Lower lobe of right lung (tissue), 2 donors: ENCODE measurements around the gene CARNS1. TPM values are rescaled to one million over a fixed set of nuclear protein-coding genes. Genes with fewer than 3 reads are reported as not detected.

ENCODE experiments used
- ATAC-seq, 2 donors: fragments of 200-7000 bp; cut with Tn5 transposase; one replicate each; pipeline ENCODE4 v1.9.1; 2020 to 2022; ENCODE audit warnings: mild to moderate bottlenecking in 2 of 2, moderate library complexity in 2 of 2
- DNase-seq: peaks from one replicate; pipeline ENCODE4 v3.0.0-alpha.2; 2020
- H3K27ac ChIP-seq: fragments of 200-600 bp; one replicate; pipeline ENCODE4 v1.8.0; 2022
- H3K27me3 ChIP-seq: fragments of 200-600 bp; one replicate; pipeline ENCODE4 v1.8.0; 2022; ENCODE audit warnings: low read depth
- H3K36me3 ChIP-seq: fragments of 200-600 bp; one replicate; pipeline ENCODE4 v1.8.0; 2022; ENCODE audit warnings: mild to moderate bottlenecking
- H3K4me1 ChIP-seq: fragments of 200-600 bp; one replicate; pipeline ENCODE4 v1.8.0; 2022
- H3K4me3 ChIP-seq: fragments of 200-600 bp; one replicate; pipeline ENCODE4 v1.8.0; 2022; ENCODE audit warnings: mild to moderate bottlenecking
- H3K9me3 ChIP-seq: fragments of 200-600 bp; one replicate; pipeline ENCODE4 v1.8.0; 2022
- intact Hi-C: fragments of 100-400 bp; cut with DNase I; formaldehyde crosslinking; loops from one replicate; pipeline ENCODE4 v1.11.0; 2022
- total RNA-seq: library from RNA; stranded (reverse); fragmentation: NEBNext Ultra II Directional; extraction: Animal tissue kit (Norgen Biotek cat#: 25700); gene quantifications from one replicate; pipeline ENCODE4 v1.2.1, GENCODE V29; 2021
- TF ChIP-seq, protein P1 (sequence below): fragments of 200-600 bp; IDR thresholded peaks from one replicate; pipeline ENCODE4 v1.8.0; 2022; ENCODE audit warnings: antibody characterized with exemption, mild to moderate bottlenecking
- donor health status: DM: no; HTN: yes; CAD: no; lungs with severe emphysema.

The CARNS1 gene
- total RNA-seq, 1 donor from 2014 or later, result 0.71 TPM

DNA sequence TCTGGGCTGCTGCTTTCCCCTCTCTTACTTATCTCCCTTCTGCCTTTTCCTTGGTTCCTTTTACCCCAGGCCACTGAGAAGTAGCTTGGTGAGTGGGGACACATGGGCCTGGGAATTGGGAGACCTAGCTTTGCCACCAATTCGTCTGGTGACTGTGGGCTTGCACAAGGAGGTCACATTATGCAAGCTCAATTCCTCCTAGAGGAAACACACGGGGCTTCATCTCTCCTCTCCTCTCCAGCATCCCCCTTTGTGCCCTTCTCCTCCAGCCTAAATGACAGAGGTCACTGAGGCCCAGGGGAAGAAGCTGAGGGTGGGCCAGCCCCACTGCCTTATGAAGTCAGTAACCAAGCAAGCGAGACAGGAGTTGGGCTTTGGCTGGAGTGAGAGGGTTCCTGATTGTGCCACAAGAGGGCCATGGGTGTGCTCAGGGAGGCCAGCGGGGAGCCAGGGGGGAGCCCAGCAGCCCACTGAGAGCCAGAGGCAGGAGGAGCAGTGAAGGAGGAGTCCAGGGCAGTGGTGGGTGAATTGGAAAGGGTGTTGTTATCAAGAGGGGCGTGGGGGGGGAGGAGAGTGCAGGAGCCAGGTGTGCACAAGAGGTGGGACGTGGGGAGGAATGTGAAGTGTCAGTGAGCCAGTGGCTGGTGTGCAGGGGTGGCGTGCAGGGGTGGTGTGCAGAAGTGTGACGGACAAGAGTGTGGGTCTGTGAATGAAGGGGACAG lies 44.1 kb upstream of the CARNS1 start:
- Histone ChIP-seq H3K4me1 (peaks cover 67% of the 10 kb centered on the region), H3K9me3 (no peaks in the 10 kb centered on the region), H3K27me3 (no peaks in the 10 kb centered on the region), H3K27ac (peak overlapping the region; percentile 91), H3K36me3 (no peaks in the 10 kb centered on the region), H3K4me3 (peak overlapping the region; percentile 71)
- intact Hi-C loops, result no loop called here
- ATAC-seq, result peak; percentile 36 to 39
- TF ChIP-seq, protein P1, sequence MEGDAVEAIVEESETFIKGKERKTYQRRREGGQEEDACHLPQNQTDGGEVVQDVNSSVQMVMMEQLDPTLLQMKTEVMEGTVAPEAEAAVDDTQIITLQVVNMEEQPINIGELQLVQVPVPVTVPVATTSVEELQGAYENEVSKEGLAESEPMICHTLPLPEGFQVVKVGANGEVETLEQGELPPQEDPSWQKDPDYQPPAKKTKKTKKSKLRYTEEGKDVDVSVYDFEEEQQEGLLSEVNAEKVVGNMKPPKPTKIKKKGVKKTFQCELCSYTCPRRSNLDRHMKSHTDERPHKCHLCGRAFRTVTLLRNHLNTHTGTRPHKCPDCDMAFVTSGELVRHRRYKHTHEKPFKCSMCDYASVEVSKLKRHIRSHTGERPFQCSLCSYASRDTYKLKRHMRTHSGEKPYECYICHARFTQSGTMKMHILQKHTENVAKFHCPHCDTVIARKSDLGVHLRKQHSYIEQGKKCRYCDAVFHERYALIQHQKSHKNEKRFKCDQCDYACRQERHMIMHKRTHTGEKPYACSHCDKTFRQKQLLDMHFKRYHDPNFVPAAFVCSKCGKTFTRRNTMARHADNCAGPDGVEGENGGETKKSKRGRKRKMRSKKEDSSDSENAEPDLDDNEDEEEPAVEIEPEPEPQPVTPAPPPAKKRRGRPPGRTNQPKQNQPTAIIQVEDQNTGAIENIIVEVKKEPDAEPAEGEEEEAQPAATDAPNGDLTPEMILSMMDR, result peak; percentile 50
- DNase-seq, result peak; percentile 64

DNA sequence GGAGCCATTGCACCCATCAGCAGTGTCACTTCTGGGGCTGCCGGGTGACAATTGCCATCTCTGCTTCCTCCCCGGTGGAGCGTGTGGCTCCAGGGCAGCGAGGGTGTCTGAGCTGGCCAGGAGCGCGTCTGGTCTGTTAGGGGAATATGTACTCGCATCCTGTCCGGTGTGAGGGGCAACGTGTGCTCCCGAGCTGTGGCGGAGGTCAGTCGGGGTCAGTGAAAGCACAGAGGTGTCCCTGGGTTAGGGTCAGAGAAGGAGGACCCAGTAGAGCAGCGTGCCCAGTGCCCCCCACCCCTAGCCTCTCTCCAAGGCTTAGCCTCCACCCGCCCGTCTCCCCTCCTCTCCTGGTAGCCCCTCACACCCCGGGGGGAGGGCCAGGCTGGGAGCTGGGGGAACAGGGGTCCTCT lies 43.6 kb upstream of the CARNS1 start:
- intact Hi-C loops, result no loop called here
- no peaks in the 10 kb centered on the region for H3K9me3 ChIP-seq
- ATAC-seq (no peak), DNase-seq (no peak)
- H3K4me3 ChIP-seq, result peak overlapping the region; percentile 71
- peak overlapping the region; percentile 91 for H3K27ac ChIP-seq
- peaks cover 62% of the 10 kb centered on the region for H3K4me1 ChIP-seq
- no peaks in the 10 kb centered on the region for H3K27me3 ChIP-seq
- TF ChIP-seq, protein P1, result no peak
- no peaks in the 10 kb centered on the region for H3K36me3 ChIP-seq

DNA sequence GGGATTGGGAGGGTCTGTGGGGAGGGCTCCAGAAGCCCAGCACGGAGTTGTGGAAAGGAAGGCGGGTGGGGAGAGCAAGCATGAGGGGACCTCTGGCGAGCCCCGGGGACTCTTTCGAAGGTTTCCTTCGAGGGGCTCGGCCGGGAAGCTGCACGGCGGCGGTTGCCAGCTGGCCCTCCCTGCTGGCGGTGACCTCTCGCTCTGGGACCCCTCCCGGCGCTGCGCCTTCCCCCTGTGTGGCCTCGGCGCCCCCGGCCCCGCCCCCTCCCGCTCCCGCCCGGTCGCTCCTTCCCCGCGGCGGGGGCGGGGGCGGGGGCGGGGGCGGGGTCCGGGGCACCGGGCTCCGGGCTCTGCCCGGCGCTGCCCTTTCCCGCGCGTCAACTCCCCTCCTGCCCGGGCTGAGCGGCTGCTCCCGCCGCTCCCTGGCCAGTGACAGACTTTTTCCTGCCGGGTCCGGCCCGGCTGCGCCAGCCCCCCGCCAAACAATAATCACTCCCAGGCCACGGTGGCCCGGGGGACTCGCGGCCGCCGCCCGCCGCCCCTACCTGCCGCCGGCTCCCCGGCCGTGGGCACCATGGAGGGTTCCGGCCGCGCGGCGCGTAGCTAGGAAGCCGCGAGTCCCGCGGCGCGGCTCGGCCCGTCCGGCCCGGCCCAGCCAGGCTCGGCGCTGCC lies 43.0 kb upstream of the CARNS1 start:
- Histone ChIP-seq H3K27ac (peak overlapping the region; percentile 91), H3K36me3 (no peaks in the 10 kb centered on the region), H3K27me3 (no peaks in the 10 kb centered on the region), H3K9me3 (no peaks in the 10 kb centered on the region), H3K4me1 (peaks cover 56% of the 10 kb centered on the region), H3K4me3 (peak overlapping the region; percentile 71)
- intact Hi-C loops, result no loop called here
- TF ChIP-seq, protein P1, result no peak
- ATAC-seq (peak; percentile 2 to 15), DNase-seq (peak; percentile 67)

DNA sequence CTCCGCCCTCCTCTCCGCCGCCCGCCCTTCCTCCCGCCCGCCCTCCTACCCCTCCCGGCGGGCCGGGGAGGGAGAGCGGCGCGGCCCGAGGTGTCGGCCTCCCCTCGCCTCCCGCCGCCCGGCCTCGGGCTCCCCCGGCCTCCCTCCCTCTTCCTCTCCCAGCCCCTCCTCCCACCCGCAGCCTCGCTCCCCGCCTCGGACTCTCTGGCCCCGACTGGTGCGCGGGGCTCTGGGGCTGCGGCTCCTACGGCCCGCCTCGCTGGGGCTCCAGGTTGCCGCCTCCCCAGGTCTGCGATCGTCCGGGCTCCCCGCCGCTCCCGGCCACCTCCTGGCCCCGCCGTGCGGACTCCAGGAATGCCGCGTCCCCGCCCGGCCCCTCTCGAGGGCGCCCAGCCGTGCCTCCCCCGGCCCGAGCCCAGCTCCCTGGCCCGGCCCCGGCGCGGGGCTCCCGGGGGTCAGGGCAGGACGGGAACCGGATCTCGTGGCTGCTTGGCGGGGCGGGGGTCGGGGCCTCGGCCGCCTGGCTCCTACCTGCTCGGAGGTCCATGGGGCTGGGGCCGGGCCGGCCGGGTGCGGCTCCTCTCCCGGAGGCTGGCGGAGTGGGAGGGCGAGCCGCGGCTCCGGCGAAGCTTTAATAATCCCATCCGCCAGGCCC lies 42.4 kb upstream of the CARNS1 start, which contains the start of gene CLCF1:
CLCF1 (minus strand) TSS at position 606 of the 655 bp plus-strand sequence; CDS start at position 547, 59 bp downstream.
- Histone ChIP-seq H3K27ac (peak within 1 kb of the TSS; percentile 91), H3K36me3 (no peaks in the 10 kb centered on the region), H3K4me3 (peak within 1 kb of the TSS; percentile 71), H3K9me3 (no peaks in the 10 kb centered on the region), H3K4me1 (peaks cover 50% of the 10 kb centered on the region), H3K27me3 (no peaks in the 10 kb centered on the region)
- ATAC-seq (peak; percentile 59 to 69), DNase-seq (peak; percentile 81)
- intact Hi-C loops, result no loop called here
- TF ChIP-seq, protein P1, result no peak

DNA sequence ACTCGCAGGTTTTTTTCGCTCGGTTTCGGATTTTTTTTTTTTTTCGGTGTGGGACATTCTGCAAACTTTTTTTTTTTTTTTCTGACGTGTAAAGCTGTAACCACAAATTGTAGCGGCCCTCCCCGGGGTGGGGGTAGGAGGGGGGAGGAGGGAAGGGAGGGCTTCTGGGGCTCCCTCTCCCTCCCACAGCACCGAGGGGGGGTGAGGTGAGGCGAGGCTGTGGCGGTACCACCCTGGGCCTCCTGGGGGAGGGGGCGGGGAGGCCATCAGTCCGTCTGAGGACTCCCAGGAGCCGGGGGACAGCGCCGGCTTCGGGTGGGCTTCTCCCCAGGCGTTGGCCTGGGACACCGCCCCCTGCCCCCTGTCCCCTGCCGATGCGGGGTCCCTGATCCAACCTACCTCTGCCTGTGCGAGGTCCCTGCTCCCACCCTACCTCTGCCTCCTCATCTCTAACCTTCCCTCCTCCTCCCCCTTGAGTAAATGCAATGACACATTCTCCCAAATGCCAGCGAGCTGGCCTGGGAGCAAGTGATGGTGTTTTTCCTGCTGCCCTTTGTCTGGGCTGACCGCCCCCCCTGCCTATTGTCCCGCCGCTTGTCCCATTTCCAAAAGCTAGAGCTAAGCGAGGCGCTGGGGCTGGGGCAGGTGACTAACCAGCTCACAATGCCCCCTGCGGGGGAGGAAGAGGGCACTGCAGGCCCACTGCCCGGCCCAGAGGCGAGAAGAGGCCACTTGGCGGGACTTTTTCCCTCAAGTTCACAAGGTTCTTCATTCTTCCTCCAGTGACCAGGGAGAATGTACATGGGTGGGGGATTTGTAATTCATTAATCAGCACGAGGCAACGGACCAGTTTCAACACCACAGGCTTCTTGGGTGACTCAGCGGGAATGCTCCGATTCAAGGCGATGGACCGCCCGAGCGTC lies 41.6 kb upstream of the CARNS1 start:
- peak; percentile 89 for DNase-seq
- no peaks in the 10 kb centered on the region for H3K27me3 ChIP-seq
- intact Hi-C loops, result no loop called here
- H3K4me1 ChIP-seq, result peaks cover 48% of the 10 kb centered on the region
- peak overlapping the region; percentile 91 for H3K27ac ChIP-seq
- no peaks in the 10 kb centered on the region for H3K9me3 ChIP-seq
- ATAC-seq, result peak; percentile 79 to 82
- H3K4me3 ChIP-seq, result peak overlapping the region; percentile 71
- TF ChIP-seq, protein P1, result peak; percentile 66
- H3K36me3 ChIP-seq, result no peaks in the 10 kb centered on the region
